Measurements from ENCODE around the gene MBP.

The MBP gene

DNA sequence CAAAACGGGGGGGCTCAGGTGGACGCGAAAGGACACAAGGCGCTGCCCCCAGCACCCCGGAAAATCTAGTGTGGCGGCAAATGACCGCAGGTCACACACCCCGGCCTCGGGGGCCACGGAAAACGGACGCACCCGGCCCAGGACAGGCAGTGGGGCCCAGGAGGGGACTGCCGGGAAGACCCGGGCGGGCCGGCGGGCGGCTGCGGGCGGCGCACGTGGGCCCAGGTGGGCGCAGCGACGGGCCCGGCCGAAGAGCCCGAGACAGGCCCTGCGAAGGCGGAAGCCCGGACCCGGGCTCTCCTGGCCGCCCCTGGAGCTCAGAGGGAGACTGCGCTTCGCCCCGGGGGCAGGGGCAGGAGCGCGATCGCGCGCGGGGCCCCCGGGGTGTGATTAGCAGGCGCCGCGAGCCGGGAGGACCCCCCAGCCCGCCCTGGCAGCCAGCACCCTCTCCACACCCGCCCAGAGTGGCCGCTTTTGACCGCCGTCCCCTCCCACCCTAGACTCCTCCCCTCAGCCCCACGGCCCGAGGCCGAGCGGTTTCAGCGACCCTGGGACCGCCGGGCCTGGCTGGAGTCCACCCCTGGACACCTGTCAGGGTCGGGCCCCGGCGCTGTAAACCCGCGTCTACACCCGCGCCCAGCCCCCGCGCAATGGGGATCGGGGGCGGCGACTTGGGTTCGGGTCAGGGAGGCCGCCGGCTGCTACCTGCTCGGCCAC is 773 bp downstream of the MBP start:
- no peak for DNase-seq

DNA sequence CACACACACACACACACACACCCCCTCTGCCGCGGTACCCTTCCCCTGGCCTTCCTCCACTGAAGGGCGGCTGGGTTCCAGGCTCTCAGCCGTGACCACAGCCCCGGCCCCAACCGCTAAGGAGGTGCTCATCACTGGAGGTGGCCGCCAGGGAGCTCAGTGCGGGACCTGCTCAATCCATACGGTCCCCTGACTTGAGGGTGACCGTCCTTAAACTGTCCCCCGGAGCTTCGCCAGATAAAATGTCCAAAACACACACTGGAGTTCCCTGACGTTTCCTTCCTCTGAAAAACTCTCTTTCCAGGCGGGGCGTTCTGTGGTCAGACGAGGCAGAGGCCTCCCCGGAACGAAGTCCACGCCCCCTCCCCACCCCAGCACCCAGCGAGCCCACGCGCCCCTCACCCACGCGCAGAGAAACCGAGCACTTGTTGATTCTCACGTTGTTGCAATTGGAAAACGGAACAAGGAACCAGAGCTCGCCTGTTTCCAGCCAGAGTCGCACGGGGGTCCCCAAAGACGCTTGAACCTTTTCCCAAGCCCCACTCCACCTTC is 1.4 kb downstream of the MBP start:
- peak in 1 of 2 donors; percentile 31 for DNase-seq

DNA sequence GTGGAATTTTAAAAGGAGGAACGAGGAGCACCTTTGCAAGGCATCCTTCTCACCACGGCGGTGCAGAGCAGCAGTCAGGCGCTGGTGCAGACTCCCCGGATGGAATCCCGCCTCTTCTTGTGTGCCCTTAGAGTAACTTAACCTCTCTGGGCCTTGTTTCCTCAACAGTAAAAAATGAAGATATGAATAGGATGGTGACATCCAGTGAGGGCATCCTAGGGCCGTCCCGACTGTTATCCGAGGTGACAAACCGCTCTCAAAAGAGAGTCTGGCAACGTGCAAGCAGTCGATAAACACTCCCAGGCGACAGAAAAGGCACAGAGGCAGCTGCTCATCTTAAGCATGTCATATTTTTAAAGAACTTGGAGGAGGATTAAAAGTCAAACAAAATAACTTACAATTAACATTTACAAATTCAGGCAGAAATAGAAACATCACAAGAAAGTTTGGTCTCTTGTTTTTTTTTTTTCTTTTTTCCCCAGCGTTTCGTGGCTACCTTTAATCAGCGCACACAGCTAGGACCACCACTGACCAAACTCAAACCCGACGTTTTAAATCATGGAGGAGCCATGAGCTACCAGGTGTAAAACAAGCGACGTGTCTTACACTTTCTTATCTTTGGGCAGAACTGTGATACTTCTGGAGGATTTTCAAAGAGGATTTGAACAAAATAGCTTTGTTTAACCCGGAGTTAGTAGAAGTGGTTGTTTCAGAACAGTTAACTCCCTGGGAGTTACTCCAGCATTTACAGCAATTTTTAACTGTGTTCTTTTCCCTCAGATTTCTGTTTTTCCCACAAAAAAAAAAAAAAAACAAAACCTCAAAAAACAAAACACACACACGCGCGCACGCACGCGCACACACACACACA is 2.1 kb downstream of the MBP start:
- no peak for DNase-seq

DNA sequence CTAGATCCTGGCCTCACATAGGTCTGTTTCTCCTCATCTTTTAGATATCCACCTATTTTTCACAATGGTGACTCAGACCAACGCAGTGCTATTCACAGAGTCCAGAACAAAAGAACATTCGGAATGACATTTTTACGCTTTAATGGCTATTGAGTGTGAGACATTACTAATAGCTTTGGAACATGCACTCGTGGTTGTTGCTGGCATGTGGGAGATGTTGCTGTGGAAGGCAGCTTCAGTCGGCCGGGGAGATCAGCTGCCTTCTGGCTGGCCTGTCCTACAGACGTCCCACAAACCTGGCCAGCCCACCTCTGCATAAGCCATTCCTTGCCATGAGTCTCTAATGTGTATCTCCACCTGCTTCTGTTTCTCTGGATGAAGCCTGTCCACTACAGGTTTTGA is 3.4 kb downstream of the MBP start:
- DNase-seq = no peak

DNA sequence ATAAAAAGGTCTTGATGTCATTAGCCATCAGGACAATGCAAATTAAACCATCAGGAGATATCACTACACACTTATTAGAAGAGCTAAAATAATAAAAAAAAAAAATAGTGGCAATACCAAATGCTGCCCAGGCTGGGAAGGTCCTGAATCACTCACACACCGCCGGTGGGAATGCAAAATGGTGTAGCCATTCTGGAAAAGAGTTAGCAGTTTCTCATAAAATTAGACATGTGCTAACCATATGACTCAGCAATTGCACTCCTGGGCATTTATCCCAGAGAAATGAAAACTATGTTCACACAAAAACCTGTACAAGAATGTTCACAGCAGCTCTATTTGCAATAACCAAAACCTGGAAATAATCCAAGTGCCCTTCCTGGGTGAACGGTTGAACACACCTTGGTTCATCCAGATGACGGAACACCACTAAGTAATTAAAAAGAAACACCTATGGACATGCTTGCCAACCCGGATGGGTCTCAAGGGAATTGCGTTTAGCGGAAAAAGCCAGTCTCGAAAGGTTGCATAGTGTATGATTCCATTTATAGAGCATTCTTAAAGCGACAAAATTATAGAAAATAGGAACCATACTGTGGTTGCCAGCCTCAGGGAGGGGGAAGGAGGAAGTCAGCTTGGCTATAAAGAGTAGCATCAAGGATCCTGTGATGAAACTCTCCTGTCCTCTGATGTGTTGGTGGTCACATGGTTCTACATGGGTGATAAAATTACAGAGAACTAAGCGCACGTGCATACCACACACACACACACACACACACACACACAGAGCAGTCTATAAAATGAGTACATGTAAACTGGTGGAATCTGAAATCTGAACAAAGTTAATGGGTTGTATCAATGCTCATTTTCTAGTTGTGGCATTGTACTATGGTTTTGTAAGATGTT is 4.6 kb downstream of the MBP start:
- DNase-seq = no peak

DNA sequence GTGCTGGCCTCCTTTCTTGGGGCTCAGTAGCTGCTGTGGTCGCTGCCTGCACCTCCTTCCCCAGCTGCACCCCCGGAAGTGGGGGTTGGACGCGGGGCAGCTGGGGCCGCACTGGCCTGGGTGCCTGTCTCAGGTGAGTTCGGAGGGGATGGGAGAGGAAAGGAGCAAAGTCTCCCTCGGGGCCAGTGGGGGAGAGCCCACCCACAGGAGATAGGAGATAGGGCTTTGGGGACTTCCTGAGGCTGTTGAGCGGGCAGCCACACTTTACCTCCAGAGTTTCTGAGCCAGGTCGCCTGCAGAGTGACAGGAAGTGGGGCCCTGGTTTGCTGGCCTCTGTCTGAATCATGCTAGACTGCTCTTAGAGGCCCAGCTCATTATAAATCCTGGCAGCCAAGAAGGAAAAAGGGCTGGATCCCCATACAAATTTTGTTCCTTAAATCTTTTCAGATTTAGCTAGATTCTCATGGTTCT is 8.1 kb downstream of the MBP start:
- peak; percentile 39 to 47 for DNase-seq

DNA sequence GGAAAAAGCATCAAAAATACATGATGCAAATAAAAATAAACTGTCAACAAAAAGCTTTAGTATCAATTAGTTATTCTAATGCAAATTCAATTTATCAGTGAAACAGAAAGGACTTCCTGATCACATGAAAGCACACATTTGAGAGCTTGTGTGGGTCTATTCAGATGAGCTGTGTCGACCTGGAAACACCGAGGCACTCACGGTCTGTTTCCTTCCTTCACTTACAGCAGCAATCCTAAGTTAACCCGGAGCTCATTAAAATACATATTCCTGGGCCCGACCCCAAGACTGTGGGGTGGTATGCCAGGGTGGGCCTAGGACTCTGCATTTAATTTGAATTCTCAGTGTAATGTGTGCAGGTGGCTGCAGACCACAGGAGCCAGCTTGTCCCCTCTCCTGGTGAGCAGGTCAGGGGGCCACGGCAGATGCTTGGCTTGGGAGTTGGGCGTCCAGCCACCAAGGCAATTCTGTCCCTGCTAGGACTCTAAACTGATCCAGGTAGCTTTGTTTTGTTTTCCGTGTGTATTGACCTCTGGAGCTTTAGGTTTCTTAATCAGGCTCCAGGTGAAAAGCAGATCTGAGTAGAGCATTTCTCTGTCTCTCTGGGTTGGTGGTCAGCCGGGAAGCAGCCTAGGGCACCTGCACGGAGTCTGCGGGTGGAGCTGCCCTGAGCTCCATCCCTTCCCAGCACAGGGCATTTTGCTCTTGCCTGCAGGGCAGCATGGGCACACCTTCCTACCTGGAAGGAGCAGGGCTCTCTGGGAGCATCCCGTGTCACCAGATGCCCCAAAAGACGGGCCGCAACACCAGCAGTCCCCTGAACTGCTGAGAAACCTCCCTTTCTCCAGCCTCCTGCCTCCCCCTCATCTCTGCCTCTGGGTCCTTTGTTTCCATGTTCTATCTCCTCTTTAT is 9.0 kb downstream of the MBP start:
- no peak for DNase-seq

DNA sequence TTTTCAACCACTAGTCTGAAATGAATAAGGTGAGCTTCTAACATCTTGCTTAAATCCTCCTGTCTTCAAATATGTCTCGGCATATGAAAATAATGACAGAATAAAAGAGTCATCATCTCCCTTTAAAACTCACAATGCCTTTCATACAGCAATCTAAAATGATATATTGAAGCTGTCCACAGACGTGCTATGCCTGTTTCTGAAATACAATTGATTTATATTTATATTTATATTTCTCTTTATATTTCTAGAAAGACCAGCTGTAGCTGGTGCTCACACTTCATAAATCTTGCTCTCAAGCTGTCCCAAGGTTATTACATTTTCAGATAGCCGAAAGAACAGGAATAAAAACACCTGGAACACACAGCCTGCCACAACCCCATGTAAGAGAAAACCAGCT is 11.1 kb downstream of the MBP start:
- no peak for DNase-seq

DNA sequence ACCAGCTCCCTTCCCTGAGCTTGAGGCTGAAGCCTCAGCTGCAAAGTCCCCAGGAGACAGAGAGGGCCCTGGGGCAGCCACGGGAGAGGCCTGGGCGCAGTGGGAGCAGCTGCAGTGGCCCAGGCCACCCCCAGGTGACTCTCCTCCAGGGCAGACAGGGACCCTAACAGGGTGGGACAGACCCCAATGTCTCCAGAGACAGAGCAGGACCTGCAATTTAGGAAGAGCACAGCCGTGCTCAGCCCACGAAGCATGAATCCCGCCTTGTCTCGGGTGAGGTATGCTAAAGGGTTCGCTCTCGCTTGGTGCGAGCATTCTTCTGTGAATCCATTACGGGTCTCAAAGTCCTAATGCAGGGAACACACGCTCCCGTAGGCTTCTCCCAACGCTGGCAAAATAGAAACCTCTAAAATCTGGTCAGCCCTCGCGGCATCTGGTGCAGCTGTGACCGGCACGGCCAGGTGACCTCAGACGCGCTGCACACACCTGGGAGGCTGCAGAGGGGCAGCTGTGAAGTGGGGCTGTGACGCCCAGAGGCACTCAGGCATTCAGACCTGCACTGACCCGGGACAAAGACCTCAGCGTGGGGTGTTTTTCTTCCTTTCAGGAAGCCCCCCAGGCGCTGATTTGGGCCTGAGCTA is 12.6 kb downstream of the MBP start:
- DNase-seq = no peak

DNA sequence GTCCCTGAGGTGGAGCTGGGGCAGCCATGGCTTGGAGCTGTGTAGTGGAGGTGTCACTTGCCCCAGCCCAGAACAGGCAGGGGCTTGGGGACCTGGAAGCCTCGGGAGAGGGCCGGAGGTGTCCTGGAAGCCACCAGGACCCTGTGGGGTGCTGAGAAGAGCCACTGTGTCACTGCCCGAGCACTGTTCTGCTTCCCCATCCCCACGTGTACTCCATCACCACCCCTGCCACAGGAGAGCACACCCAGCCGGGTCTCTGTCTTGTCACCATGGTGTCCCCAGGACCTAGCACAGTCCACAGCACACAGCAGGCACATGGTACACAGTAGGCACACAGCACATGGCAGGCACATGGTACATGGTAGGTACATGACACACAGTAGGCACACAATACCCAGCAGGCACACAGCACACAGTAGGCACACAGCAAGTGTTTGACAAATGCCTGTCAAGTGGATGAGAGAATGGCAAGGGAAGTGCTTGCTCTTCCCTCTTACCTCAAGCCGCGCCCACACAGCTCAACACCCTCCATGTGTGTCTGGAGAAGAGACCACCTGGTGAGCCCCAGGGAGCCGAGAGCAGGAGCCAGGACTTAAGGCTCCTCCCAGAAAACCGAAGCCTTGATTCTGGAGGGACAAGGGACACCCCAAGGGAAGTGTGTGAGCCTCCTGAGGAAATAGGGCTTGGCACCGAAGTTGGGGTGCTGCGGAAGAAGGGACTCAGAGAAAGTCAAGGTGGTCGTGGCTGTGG is 13.3 kb downstream of the MBP start:
- no peak for DNase-seq

DNA sequence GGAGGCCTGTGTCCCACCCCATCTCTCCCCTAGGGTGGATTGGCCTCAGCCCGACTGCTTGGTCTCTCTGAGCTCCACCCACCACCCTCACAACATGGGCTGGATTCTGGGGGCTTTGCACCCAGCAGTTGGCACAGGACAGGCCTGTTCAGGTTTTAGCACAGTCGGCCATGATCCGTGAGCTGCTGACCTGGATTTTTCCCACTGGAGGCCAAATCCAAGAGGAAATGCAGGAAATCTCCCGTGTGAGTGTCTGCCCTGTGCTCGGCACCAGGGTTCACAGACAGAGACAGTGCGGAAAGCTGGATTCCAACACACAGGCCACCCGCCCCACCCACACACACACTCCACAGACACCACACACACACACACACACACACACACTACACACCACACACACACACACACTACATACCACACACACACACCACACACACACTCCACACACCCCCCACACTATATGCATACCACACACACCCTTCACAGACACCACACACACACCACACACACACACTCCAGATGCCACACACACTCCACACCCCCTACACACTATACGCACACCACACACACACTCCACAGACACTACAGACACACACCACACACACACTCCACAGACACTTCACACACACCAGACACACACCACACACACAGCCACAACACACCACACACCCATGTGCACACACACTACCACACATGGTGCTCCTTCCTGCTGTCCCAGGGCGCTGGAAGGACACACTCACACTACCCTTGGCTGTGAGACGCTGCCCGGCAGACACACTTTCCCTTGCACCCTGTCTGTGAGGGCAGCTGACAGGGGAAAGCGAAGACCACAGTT is 14.1 kb downstream of the MBP start:
- DNase-seq = no peak

DNA sequence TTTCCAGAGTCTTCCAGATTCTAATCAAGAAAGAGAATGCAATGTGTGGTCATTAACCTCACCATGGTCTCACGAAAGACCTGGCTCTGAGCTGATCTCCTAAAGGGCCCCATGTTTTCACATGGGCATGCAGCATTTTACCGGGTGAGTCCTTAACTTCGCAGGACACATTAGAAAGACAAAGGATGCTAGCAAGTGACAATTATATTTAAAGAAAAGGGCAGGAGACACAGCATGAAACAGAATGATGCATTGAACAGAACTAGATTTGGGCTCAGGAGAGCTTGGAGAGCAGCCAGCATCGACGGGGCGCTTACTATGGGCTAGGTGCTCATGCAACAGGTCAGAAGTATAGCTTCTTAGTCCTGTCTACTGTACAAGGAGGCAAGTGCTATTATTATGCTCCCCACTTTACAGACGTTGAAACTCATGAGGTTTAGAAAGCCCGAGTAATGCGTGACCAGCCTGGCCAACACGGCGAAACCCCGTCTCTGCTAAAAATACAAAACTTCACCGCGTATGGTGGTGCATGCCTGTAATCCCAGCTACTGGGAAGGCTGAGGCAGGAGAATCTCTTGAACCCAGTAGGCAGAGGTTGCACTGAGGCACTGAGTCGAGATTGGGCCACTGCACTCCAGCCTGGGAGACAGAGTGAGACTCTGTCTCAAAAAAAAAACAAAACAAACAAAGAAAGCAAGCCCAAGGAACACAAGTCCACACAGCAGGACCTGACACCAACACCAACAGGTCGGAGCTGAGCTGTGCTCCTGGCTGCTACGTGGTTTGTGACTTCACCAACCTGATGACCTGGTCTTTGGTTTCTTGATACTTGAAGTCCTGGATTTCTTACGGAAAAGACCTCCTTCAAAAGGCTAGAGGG is 16.1 kb downstream of the MBP start:
- no peak for DNase-seq

DNA sequence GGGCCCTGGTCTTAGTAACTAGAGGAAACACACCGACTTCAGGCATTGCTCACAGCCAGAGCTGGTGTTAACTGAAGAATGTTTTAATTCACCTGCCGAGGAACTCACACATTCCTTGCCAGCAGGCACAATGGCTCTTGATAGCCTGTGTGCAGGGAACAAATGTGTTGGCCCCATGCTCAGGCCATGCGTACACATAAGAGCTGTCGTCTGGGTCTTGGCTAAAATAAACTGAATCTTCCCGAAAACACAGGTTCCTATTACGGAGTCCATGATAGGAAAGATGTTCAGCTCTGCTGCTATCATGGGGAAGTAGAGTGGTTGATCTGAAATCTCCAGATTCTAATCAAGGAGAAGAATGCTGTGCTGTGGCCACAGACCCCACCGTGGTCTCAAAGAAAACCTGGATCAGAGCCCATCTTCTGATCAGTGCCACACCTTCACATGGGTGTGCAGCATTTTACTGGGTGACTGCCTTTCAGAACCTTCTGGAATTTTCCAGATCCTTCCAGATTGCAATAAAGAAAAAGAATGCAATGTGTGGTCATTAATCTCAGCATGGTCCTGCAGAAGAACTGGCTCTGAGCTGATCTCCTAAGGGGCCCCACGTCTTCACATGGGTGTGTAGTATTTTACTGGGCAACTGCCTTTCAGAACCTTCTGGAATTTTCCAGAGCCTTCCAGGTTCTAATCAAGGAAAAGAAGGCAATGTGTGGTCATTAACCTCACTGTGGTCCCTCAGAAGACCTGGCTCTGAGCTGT is 17.2 kb downstream of the MBP start:
- no peak for DNase-seq

DNA sequence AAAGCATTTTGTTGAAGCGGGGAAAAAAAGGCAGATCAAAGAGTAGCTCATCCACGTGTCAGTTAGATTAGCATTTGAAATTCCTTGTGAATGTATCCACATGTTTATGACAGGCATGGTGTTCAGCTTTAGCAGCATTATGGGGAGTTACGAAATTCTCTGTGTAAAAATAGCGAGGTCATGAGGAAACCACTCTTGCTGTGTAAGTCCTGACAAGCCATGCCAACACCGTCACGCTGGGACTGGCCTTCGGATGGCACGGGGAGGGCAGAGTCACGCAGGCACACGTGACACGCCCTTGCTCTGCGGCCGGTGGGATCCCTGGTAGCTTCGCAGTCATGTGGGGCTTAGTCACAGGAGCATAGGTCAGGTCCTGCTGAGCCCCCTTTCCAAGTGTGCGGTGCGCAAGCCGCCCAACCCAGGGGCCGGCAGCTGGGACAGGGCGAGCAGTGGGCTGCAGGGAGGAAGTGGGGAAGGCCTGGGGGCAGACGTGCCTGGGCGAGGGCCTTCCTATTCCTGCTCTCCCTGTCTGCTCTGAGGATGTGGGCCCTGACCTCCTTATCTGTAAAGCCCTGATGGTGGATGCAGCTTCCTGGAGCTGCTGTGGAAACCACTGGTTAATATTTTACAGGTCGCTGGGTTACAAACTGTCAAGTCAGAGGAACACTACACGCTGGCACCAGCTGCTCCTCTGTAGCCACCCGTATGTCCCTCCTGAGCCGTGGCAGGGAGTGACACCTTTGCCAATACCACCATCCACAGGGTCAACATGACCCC is 18.0 kb downstream of the MBP start:
- no peak for DNase-seq

DNA sequence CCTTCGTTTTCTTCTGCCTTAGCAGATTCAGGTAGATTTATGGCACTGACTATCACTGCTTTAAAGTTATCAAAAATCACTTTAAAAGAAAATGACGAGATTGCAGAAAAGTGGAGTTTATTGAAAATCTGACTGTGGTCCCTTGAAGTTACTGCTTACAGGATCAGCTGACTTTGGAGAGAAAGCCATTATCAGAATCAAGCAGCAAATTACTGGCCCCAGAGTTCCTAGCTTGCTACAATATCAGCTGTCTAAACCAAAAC is 18.5 kb downstream of the MBP start:
- DNase-seq = no peak

DNA sequence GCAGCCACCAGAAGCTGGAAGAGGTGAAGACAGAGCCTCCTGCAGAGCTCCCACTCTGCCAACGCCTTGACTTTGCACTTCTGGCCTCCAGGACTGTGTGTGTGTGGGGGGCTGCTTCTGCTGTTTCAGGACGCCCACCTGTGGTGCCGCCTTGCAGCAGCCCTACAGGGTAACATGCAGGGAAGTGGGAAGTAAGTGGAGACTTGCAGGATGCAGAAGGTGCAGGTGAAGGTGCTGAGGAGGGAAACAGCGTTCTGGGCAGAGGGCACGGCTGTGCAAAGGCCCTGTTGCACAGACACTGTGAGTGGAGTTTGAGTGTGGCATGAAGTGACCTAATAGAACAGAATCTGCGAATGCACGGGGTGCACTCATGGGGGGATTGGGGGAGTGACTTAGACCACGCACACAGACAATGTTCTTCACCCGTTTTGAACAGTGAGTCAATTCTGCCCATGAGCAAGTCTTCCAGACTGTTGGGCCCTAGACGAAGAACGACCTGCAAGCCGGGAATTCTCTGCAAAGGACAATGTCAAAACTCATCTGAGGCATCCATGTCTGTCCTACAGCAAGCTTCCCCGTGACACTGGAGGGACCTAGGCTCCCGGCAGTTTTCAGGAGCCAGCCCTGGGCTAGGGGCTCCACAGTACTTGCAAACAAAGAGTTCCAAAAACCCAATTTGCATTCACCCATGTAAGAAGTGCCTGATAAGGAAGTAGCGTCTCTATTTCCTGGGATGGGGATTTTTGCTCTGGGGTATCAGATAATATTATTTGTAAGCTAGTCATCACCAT is 19.0 kb downstream of the MBP start:
- no peak for DNase-seq
